ENCODE data around the gene SLFNL1.

The SLFNL1 gene

DNA sequence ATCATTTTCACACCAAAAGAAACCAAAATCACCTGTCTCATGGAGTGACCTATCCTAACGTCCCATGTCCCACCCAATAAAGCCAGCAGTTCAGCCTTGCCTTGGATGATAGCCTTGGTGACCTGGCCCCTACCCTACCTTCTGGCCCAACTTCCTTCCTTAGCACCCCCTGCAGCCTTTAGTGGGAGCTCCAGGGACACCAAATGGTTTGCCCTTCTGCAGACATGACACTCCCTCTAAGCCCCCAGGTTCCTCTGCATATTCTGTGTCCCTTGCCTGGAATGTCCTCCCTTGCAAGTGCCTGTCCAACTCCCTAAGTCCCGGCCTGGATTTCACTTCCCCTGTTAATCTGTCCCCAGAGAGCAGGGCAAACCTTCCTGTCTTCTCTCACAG lies 2.2 kb downstream of the SLFNL1 start:
- no peak for DNase-seq

DNA sequence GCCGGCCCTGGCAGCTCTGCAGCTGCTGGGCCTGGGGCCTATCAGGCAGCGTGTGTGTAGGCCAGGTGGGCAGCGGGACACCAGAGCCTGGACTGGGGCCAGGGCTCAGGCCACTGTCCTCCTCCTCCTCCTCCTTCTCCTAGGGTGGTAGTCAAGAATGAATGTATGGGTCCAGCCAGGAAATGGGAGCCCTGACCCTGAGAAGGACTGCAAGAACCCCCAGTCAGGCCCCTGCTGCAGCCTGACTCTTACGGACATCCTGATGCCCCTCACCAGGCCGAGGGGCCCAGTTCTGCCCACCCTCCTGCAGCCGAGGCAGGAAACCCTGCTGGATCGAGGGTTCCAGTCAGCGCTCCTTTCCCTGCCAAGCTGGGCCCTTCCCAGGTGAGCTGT lies 3.5 kb downstream of the SLFNL1 start:
- no peak for DNase-seq

DNA sequence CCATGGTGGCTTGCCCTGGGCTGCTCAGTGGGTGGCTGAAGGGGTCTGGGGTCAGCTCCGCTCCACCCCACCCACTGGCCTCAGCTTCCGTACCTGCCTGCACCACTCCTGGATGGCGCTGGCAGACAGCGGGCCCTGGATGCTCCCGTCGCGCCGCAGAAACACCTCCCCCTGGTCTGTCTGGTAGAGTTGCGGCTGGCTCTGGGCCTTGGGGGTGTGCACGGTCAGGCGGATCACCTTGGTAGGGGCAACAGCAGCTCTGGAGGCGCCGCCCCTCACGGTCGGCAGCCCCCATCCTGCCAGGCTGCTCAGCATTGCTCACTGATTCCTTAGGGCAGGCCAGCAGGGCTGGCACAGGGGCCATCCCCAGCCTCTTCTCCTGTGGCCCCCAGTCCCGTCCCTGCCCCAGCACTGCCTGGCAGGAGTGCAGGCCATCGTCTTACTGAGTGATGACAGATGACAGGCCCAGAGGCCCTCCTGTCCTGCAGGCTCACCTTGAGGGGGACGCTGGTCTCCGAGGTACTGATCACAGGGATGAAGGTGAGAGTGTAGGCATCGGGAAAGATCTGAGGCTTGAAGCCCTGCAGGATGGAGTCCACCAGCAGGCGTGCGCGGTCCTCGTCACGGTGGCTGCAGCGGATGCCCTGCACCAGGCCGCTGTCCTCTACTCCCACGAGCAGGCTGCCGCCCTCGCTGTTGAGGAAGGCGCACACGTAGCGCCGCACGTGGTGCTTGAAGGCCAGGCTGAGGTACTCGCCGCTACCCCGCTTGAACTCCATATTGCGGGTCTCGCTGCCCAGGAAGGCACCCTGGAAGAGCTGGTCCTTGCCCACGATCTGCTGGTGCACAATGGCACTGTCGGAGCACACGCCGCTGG lies 4.1 kb downstream of the SLFNL1 start:
- DNase-seq: no peak

DNA sequence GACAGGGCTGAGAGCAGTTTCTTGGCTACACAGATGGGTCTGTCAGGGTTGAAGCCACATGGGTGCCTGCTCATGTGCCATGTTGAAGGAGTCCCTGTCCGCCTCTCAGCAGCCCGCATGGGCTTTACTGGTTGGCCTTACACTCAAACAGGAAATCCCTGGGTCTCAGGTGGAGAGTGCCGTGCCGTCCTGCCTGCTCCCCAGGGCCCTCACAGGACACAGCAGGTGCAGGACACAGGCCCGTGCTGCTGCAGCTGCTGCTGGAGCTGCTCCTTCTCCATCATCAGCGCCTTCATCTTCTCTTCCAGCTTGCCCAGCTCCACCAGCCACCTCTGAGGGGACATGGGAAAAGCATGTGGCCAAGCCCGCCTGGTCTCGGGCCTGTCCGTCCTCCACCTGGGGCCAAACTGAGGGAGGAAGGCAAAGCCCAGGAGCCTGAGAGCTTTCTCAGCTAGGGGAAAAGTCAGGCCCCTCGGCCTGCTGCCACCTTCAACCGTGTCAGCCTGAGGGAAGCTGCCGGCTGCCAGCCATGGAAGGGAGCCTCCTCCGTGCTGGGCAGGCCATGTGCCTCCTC lies 5.5 kb downstream of the SLFNL1 start:
- DNase-seq: no peak

DNA sequence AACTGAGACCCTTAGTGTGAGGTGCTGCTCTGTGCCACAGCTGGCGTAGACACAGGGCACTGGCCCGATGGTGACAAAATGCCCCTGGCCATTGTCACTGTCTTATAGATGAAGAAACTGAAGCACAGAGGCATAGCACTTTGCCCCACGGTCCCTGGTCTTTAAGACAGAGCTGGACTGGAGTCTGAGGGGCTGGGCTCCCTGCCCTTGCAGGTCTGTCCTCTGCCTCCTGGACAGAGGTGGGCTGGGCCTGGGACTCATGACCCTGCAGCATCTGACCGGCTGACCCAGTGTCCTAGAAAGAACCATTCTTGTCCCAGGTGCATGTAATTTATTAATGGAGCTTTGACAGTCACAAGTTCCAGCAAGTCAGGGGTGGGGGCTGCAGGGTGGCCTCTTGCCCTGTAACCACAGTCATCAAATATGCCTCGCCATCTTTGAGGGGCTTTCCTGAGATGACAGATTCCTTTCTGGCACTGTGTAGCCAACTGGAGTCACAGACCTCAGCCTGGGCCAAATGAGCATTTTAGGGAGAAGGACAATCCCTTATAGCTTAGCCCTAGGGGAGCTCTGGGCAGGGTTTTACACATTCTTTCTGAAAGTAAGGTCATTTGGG lies 6.1 kb downstream of the SLFNL1 start:
- no peak for DNase-seq

DNA sequence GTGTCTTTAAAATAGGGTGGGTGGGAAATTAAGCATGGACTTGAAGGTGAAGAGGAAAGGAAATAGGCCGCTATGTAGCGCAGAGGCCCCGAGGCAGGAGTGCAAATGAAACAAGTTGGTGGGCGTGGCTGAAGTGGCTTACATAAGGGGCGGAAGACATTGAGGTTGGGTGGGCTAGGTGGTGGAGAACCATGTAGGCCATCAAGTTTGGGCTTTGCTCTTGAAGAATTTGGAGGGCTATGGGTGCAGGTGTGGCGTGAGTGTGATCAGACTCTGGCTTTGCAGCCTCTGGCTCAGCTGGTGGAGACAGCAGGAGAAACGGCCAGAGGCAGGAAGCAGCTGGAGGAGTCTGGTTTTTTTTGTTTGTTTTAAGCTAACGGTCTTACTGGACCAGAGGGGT lies 6.7 kb downstream of the SLFNL1 start:
- no peak for DNase-seq

DNA sequence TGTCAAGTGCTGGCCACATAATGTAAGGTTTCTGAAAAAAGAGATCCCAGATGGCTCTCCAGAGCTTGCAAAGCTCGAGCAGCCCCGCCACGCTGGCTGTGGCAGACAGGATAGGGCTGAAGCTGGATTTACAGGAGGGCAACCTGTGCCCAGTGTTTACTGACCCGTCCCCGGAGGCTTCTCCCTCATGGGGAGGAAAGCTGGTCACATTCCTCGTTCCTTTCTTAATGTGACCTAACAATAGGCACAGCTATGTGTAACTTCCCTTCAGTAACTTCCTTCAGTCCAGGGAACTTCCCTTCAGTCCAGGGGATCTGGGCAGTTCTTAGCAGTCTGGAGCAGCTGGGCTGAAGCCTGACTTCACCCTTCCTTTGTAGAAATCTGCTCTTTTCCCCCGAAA lies 7.7 kb downstream of the SLFNL1 start:
- no peak for DNase-seq

DNA sequence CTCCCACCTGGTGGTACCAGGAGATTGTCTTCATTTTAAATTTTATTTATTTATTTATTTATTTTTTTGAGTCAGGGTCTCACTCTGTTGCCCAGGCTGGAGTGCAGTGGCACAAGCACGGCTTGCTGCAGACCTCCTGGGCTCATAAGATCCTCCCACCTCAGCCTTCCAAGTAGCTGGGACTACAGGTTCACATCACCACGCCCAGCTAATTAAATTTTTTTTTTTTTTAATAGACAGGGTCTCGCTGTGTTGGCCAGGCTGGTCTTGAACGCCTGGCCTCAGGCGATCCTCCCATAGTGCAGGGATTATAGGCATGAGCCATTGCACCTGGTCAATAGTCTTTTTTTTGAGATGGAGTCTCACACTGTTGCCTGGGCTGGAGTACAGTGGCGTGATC lies 8.5 kb downstream of the SLFNL1 start:
- DNase-seq: no peak

DNA sequence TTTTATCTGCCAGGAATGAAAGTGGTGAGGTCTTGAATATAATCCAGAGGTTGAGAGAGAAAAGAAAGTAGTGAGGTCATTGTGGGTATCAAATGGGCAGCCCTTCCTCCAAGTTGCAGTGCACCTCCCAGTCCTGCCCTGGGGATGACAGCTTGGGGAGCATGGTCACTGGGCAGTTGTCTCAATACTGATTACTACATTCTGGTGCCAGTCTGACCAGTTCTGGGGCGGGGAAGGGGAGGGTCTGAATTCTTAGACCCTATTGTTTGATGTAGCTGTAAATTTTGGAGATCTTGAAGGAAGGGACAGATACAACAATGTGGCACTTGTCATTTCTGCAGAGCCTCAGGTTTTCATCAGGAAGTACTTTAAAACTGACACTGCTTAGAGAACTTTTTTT lies 11.2 kb downstream of the SLFNL1 start:
- DNase-seq: no peak

DNA sequence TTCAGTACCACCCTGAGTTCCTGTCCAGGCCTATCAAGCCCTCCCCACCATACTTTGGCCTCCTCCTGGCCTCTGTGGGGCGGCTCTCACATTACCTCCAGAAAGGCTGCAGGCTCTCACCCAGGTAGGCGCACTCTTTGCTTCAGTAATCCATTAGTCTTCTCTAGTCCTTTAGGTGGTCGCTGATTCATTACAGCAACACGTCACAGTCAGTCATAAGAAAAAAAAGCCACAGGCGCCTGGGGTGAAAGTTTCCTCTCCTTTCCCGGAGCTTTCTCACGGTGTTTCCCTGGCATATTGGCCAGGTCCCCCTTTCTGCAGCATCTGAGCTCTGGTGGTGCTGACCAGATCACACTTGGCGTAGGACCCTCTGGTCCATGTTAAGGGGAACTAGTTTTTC lies 12.1 kb downstream of the SLFNL1 start:
- DNase-seq: no peak

DNA sequence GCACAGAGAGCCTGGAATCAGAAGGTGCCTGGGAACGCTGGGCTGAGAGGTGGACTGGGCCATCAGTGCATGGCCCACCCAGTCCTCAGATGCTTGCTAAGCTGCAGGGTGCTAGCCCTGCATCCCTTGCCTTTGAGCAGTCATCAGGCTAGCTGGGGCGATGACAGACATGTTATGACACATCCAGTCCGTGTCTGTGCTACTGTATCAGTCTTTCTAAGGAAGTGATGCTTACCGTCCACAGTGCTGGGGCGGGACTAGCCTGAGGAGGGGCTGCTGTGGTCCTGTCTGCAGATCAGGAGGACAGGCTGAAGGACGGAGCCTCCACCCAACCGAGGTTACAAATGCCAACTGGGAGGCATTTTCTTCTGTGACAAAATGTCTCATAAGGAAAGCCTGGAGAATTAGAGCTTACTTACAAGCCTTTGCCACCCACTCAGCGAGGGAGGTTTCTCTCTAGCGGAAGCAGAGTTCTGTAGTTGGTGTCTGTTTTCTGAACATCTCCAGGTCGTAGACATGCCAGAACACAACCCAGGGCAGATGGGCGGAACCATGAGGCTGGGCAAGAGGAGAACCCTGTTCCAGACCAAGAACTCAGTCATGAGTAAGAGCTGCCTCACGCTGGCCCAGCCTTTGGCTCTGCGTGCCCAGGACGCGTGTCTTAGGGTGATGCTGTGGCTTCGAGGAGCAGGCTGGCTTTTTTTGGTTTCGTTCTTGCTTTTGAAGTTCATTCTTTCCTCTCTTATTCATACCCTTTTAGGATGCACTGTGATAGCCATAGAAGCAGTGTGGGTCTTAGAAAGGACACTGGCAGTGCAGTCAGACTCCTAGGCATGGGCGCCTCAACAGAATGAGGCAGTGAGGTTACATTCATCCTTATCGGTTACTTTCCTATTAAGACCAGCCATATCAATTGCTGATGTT lies 14.3 kb downstream of the SLFNL1 start:
- no peak for DNase-seq

DNA sequence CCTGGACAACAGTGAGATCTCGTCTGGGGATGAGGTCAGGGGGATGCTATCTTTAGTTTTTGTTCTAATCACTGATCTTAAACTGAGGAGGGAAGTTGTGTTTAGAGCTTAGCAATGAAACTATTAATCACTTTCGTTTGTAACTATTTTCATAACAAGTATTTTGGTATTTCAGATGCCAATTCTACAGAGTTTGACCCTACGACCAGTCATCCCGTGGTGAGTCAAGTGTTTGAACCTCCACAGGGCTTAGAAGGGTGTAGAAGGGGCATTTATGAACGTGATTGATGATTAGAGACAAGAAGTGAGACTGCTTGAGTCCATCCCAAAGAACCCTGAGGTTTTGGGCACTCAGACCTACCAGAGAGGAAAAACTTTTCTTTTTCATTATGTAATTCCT lies 15.6 kb downstream of the SLFNL1 start:
- DNase-seq: no peak

DNA sequence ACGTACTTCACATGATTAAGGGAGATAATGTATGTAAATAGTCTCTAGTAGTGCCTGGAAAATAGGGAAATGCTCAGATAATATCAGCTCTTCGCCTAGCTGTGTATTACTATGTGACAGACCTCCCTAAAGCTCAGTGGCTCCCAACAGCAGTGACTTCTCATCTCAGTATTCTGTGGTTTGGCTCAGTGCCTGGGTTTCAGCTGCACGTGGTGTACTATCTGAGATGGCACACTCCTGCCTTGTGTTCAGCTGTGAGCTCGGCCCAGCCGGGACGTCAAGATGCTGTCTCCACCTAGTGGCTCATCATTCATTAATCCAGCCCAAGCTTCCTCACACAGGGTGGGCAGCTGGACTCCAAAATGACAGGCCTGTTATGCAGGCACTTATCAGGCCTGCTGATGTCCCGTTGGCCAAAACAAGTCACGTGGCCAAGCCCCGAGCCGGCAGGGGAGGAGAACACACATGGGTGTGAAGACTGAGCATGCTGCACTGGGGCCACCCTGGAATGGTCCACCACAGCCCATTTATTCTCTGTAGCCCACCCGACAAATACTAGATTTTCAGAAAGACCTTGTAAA lies 17.8 kb downstream of the SLFNL1 start:
- peak; percentile 13 for DNase-seq

DNA sequence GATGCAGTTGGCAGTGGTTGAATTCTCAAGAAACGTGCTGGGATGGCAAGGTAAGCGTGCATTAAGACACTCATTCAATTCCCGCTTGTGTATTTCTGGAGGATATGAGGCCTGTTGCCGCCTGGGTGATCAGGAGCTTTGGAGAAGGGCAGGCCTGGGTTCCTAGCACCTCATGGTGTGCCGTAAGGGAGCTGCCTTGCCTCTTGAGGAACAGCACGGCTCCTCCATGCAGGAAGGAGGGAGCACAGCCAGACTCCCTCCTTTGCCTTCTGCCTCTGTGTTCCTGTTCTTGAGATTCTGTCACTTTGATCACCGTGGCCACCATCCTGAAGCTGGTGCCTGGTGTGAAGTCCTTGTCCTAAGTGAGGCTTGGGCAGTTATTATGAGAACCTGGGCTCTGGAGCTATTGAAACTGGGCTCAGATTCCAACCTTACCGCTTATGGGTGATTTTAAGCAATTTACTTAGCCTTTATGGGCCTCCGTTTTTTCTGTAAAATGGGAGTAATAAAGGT lies 18.3 kb downstream of the SLFNL1 start:
- no peak for DNase-seq

DNA sequence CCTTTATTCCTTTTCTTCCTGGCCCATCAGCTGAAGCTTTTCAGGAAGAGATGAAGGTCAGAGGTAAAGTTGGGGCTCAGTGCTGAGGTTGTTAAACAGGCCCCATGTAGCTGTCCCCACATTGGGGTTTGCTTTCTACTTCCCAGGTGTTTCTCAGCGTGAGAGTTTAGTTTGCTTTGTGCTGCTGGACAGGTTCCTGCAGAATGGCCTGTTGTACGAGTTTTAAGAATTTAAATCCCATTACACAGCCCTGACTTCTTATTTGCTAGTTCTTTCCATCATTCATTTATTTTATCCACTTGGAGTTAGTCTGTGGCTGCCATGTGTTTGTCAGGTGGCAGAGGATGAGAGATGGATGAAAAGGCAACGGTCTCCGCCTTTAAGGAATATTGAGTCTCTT lies 22.9 kb downstream of the SLFNL1 start:
- DNase-seq: no peak

DNA sequence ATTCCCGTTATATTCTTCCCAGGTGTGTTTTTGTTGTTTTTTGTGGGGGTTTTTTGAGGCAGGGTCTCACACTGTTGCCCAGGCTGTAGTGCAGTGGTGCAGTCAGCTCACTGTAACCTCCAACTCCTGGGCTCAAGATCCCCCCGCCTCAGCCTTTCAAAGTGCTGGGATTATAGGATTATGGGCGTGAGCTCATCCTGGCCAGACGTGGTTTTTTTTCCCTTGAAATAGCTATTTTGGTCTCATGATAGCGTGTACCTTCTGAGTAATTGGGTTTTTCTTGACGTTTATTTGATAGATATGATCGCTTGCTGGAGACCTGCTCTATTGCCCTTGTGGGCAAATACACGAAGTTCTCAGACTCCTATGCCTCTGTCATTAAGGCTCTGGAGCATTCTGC lies 24.4 kb downstream of the SLFNL1 start:
- no peak for DNase-seq

DNA sequence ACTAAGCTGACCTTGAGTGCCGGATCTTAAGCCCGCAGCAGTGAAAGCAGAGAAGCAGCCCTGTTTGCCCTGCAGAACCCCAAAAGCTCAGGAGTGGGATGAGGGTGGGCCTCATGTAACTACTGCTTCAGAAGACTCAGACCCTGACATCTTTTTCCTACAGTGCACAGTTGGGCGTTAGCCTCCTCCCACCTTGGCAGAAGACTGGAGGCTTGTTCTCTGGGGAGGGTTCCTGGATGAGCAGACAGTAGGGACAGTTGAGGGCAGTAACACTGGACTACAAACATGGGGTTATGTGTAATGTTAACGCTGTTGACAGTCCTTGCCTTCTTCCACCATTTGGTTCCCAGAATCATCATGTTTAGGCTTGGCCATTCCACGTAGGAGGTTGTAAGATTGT lies 32.5 kb downstream of the SLFNL1 start:
- DNase-seq: no peak

DNA sequence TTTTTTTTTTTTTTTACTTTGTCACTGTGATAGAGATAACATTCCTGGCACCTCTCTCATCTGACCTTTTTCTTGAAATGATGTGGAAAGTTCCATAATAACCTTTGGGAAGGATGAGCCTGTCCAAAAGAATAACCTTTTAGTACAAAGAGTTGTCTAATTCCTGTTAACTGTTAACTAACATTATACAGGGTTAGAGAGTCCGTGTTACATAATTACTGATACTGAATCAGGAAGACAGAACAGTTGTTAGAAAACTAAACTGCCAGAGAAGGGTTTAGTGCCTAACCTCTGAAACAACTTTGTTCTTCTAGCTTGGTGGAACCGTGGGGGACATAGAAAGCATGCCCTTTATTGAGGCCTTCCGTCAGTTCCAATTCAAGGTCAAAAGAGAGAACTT lies 33.2 kb downstream of the SLFNL1 start:
- no peak for DNase-seq

DNA sequence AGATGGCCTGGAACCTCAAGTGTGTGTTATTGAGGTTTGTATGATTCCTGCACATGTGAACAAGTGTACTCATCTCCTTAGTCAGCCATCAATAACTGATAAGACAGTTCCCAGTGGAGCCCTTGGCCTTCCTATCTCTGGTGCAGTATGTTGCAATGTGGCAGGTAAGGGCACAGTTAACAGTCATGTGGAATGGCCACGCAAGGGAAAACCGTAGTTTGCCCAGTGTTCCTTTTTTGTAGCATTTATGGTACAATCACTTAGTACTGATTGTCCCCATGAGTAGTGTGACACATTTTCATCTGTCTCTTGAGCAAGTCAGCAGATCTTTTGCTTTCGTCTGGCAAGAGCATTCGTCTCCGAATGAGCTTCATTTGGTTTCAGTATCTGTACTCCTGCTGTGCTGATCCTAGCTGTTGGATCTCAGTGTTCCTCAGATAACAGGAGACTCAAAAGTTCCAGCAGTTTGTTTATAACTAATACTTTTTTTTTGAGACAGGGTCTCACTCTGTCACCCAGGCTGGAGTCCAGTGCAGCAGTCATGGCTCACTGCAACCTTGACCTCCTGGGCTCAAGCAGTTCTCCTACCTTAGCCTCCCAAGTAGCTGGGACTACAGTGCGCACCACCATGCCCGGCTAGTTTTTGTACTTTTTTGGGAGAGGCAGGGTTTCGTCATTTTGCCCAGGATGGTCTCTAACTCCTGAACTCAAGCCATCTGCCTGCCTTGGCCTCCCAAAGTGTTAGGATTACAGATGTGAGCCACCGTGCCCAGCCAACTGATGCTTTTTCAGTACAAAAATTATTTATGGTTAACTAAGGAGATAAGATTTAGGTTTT lies 33.9 kb downstream of the SLFNL1 start:
- DNase-seq: no peak

DNA sequence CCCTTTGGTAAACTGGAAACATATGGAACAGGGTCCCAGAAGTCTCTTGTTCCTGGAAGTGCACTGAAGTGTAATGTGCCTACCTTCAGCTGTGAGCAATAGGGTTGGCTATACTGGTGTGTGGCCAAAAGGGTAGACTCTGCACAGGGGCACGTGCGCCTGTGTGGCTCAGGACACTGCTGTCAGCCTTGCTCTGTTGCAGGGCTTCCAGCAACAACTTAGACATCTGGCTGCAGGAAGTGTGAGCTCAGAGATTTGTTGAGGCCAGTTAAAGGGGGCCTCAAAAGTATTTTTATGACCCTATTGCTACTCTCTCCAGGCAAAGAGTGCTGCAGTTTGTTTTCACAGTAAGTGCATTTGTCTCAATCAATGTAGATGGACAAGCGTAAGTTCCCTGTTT lies 34.6 kb downstream of the SLFNL1 start:
- DNase-seq: no peak

DNA sequence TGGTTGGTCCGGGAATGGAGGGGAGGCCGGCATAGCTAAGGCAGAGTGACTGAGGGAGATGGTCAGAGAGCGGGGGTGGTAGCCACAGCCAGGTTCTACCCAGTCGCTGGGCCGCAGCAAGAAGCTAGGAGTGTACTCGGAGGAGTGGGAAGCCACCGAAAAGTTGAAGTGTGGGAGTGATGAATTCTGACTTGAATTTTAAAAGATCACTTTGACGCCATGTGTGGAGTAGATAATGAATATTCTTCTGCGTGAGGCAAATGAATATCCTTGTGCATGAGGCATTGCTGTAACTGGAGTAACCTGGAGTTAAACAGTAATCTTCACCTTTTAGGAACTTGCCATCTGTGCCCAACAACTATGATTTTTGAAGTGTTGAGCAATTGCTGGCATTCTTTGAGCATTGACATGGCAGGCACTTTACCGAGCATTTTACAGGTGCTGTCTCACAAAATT lies 35.2 kb downstream of the SLFNL1 start:
- DNase-seq: no peak

DNA sequence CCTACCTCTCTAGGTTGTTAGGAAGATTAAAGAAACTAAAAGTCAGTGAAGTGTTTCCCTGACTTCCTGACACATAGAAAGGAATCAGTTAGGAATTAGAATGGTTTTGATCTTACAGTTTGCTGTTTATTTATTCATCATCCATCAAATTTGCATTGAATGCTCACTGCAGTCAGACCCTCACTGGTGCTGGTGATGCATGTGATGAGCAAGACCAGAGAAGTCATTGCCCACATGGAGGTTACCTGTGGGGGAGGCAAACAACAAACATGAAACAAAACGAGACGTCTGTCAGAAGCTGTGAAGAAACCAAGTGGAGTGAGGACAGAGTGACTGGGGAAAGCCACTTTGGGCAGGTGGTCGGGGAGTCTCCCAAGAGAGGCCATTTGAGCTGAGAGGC lies 35.6 kb downstream of the SLFNL1 start:
- DNase-seq: no peak

All from NCI-H345 (cell line).